Measurements from ENCODE around the gene MEX3B.

- TF ChIP-seq CTCF (IDR thresholded peaks at IDR 0.05; ENCODE audit: insufficient read depth, low read length, poor library complexity, severe bottlenecking) (no peak), EZH2phosphoT487 (conservative IDR thresholded peaks at IDR 0.05; ENCODE audit: low read length) (no peak)
Measured at GRCh38 chr15:82021992-82022391, 23.8 kb downstream of the MEX3B start.

All from SU-DHL-6 (cell line).